Measurements from ENCODE around the gene NRG2.

DNA sequence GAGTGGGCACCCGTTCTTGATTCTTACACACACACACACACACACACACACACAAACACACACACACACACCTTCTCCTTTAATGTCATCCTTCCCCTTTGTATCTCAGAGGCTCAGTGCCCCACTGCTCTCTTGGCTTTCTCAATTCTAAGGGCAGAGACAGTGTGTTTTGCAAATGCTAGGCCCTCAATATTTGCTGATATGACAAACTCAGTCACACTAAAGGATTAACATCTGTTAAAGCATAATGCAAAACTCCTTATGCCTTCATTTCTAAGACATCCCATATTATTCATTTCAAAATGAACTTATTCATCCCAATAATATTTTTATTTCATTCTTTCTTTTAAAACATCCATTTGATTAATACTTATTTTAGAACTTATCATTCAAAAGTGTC, 8.9 kb upstream of the NRG2 start:
- TF ChIP-seq, protein P1, sequence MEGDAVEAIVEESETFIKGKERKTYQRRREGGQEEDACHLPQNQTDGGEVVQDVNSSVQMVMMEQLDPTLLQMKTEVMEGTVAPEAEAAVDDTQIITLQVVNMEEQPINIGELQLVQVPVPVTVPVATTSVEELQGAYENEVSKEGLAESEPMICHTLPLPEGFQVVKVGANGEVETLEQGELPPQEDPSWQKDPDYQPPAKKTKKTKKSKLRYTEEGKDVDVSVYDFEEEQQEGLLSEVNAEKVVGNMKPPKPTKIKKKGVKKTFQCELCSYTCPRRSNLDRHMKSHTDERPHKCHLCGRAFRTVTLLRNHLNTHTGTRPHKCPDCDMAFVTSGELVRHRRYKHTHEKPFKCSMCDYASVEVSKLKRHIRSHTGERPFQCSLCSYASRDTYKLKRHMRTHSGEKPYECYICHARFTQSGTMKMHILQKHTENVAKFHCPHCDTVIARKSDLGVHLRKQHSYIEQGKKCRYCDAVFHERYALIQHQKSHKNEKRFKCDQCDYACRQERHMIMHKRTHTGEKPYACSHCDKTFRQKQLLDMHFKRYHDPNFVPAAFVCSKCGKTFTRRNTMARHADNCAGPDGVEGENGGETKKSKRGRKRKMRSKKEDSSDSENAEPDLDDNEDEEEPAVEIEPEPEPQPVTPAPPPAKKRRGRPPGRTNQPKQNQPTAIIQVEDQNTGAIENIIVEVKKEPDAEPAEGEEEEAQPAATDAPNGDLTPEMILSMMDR (IDR thresholded peaks at IDR 0.05; ENCODE audit: extremely low read depth in 1 of 2, insufficient read depth in 1 of 2, low read depth in 1 of 2, low read length in 2 of 2), result no peak
- TF ChIP-seq JUN (IDR thresholded peaks at IDR 0.05; ENCODE audit: borderline replicate concordance, insufficient read depth, insufficient read length, low read depth), result no peak
- no peak for TF ChIP-seq POLR2A (IDR thresholded peaks at IDR 0.05; ENCODE audit: low read depth, low read length)
- no peak for TF ChIP-seq MYC (IDR thresholded peaks at IDR 0.05; ENCODE audit: low read depth, low read length)
- TF ChIP-seq MAX (IDR thresholded peaks at IDR 0.05; ENCODE audit: insufficient read depth, insufficient read length), result no peak

All from endothelial cell of umbilical vein (primary cell).